ENCODE results near the gene SLC25A42.
A peak's percentile ranks its signal among the peaks of the same experiment; 100 is the strongest.

SLC25A42 gene

DNA sequence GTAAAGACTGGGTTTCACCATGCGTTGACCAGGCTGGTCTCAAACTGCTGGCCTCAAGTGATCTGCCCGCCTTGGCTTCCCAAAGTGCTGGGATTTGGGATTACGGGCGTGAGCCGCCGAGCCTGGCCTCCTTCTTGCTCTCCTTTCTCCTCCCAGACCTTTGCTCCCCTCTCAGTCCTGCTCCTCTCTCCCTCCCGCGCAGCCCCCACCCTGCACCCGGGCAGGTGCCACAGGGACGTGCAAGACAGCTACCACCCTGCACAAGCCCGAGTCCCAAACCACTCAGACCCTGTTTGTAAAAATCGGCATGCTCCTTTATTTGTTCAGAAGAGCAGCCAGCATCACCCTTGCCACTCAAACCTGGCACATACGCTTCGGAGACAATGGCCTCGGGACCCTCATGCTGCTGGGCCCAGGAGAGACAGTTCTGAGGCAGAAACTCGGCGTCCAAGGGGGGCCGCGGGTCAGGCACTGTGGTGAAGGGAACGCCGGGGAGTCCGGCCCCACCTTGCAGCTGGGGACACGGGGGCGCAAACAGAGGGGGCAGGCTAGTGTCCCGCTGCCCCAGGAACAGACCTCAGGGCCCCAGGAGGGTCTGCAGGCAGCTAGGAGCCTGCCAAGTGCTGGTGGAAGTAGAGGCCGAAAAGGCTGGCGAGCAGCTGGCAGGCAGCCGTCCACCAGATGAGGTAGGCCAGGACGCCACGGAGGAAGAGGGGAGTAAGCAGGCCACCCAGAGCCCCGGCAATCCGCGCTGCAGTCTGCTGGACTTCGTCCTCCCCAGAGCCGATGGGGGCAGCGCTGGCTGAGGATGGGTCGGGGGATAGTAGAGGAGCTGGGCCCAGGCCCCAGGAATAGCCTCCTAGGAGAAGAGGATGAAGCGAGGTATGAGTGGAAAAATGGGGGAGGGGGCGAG lies 55.8 kb downstream of the SLC25A42 start:
- TF ChIP-seq YY1 (IDR thresholded peaks at IDR 0.05; ENCODE audit: insufficient read depth, insufficient read length): no peak
- TF ChIP-seq ZNF274 (IDR thresholded peaks at IDR 0.05; ENCODE audit: low read depth, low read length): no peak
- TF ChIP-seq SUZ12 (IDR thresholded peaks at IDR 0.05; ENCODE audit: extremely low read depth, insufficient read depth, insufficient read length): no peak
- Histone ChIP-seq H3K9ac (ENCODE audit: insufficient read length, low read depth) (peak overlapping the region; percentile 76), H3K36me3 (ENCODE audit: insufficient read depth, insufficient read length, low read length) (peaks cover 31% of the 10 kb centered on the region), H3K27me3 (ENCODE audit: insufficient read depth, insufficient read length) (no peaks in the 10 kb centered on the region), H3K4me1 (ENCODE audit: insufficient read depth, insufficient read length) (peaks cover 16% of the 10 kb centered on the region), H3K4me3 (ENCODE audit: insufficient read length, low read depth) (no peak overlapping the region), H3K9me3 (ENCODE audit: insufficient read depth, low read length) (peaks cover 13% of the 10 kb centered on the region)
- DNase-seq (ENCODE audit: low read depth, low spot score): no peak

- TF ChIP-seq YY1 (IDR thresholded peaks at IDR 0.05; ENCODE audit: insufficient read depth, insufficient read length) (no peak), ZNF274 (IDR thresholded peaks at IDR 0.05; ENCODE audit: low read depth, low read length) (no peak), SUZ12 (IDR thresholded peaks at IDR 0.05; ENCODE audit: extremely low read depth, insufficient read depth, insufficient read length) (no peak)
- peak overlapping the region; percentile 85 for H3K9ac ChIP-seq (ENCODE audit: insufficient read length, low read depth)
- H3K4me1 ChIP-seq (ENCODE audit: insufficient read depth, insufficient read length): peaks cover 16% of the 10 kb centered on the region
- H3K36me3 ChIP-seq (ENCODE audit: insufficient read depth, insufficient read length, low read length): peaks cover 31% of the 10 kb centered on the region
- no peaks in the 10 kb centered on the region for H3K27me3 ChIP-seq (ENCODE audit: insufficient read depth, insufficient read length)
- peaks cover 13% of the 10 kb centered on the region for H3K9me3 ChIP-seq (ENCODE audit: insufficient read depth, low read length)
- peak overlapping the region; percentile 27 for H3K4me3 ChIP-seq (ENCODE audit: insufficient read length, low read depth)
- peak; percentile 91 for DNase-seq (ENCODE audit: low read depth, low spot score)
Measured at GRCh38 chr19:19120308-19121231, 56.8 kb downstream of the SLC25A42 start.

GRCh38 chr19:19121371-19121770 lies 57.6 kb downstream of the SLC25A42 start:
- Histone ChIP-seq H3K4me1 (ENCODE audit: insufficient read depth, insufficient read length) (peaks cover 16% of the 10 kb centered on the region), H3K4me3 (ENCODE audit: insufficient read length, low read depth) (peak overlapping the region; percentile 27), H3K27me3 (ENCODE audit: insufficient read depth, insufficient read length) (no peaks in the 10 kb centered on the region), H3K9me3 (ENCODE audit: insufficient read depth, low read length) (peaks cover 13% of the 10 kb centered on the region), H3K9ac (ENCODE audit: insufficient read length, low read depth) (peak overlapping the region; percentile 85), H3K36me3 (ENCODE audit: insufficient read depth, insufficient read length, low read length) (peaks cover 29% of the 10 kb centered on the region)
- TF ChIP-seq ZNF274 (IDR thresholded peaks at IDR 0.05; ENCODE audit: low read depth, low read length) (no peak), YY1 (IDR thresholded peaks at IDR 0.05; ENCODE audit: insufficient read depth, insufficient read length) (no peak), SUZ12 (IDR thresholded peaks at IDR 0.05; ENCODE audit: extremely low read depth, insufficient read depth, insufficient read length) (no peak)
- no peak for DNase-seq (ENCODE audit: low read depth, low spot score)

GRCh38 chr19:19122902-19123301 lies 59.1 kb downstream of the SLC25A42 start:
- no peak overlapping the region for H3K9ac ChIP-seq (ENCODE audit: insufficient read length, low read depth)
- no peaks in the 10 kb centered on the region for H3K27me3 ChIP-seq (ENCODE audit: insufficient read depth, insufficient read length)
- H3K4me3 ChIP-seq (ENCODE audit: insufficient read length, low read depth): no peak overlapping the region
- peaks cover 24% of the 10 kb centered on the region for H3K36me3 ChIP-seq (ENCODE audit: insufficient read depth, insufficient read length, low read length)
- DNase-seq (ENCODE audit: low read depth, low spot score): no peak
- peaks cover 13% of the 10 kb centered on the region for H3K9me3 ChIP-seq (ENCODE audit: insufficient read depth, low read length)
- H3K4me1 ChIP-seq (ENCODE audit: insufficient read depth, insufficient read length): peaks cover 16% of the 10 kb centered on the region
- TF ChIP-seq SUZ12 (IDR thresholded peaks at IDR 0.05; ENCODE audit: extremely low read depth, insufficient read depth, insufficient read length): no peak
- TF ChIP-seq YY1 (IDR thresholded peaks at IDR 0.05; ENCODE audit: insufficient read depth, insufficient read length): no peak
- TF ChIP-seq ZNF274 (IDR thresholded peaks at IDR 0.05; ENCODE audit: low read depth, low read length): no peak

GRCh38 chr19:19123386-19123785 lies 59.6 kb downstream of the SLC25A42 start:
- Histone ChIP-seq H3K9ac (ENCODE audit: insufficient read length, low read depth) (no peak overlapping the region), H3K4me1 (ENCODE audit: insufficient read depth, insufficient read length) (peaks cover 16% of the 10 kb centered on the region), H3K9me3 (ENCODE audit: insufficient read depth, low read length) (peaks cover 13% of the 10 kb centered on the region), H3K4me3 (ENCODE audit: insufficient read length, low read depth) (no peak overlapping the region), H3K36me3 (ENCODE audit: insufficient read depth, insufficient read length, low read length) (peaks cover 23% of the 10 kb centered on the region), H3K27me3 (ENCODE audit: insufficient read depth, insufficient read length) (no peaks in the 10 kb centered on the region)
- TF ChIP-seq SUZ12 (IDR thresholded peaks at IDR 0.05; ENCODE audit: extremely low read depth, insufficient read depth, insufficient read length) (no peak), YY1 (IDR thresholded peaks at IDR 0.05; ENCODE audit: insufficient read depth, insufficient read length) (no peak), ZNF274 (IDR thresholded peaks at IDR 0.05; ENCODE audit: low read depth, low read length) (no peak)
- DNase-seq (ENCODE audit: low read depth, low spot score): no peak

DNA sequence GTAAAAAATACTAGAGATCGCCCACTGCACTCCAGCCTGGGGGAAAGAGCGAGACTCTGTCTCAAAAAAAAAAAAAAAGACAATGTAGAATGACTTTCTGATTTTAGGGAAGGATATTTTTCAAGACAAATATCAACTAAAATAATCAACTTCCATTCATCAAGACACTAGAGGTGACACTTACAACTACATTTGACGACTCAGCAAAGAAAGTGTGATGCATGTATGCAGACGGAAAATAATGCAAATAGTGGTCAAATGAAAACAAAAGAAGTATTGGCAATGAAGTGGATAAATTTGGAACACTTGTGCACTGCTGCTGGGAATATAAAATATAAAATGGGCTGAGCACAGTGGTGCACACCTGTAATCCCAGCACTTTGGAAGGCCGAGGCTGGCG lies 62.3 kb downstream of the SLC25A42 start:
- Histone ChIP-seq H3K4me1 (ENCODE audit: insufficient read depth, insufficient read length) (peaks cover 6% of the 10 kb centered on the region), H3K36me3 (ENCODE audit: insufficient read depth, insufficient read length, low read length) (peaks cover 15% of the 10 kb centered on the region), H3K27me3 (ENCODE audit: insufficient read depth, insufficient read length) (no peaks in the 10 kb centered on the region), H3K4me3 (ENCODE audit: insufficient read length, low read depth) (no peak overlapping the region), H3K9me3 (ENCODE audit: insufficient read depth, low read length) (peaks cover 13% of the 10 kb centered on the region), H3K9ac (ENCODE audit: insufficient read length, low read depth) (no peak overlapping the region)
- DNase-seq (ENCODE audit: low read depth, low spot score): no peak
- TF ChIP-seq ZNF274 (IDR thresholded peaks at IDR 0.05; ENCODE audit: low read depth, low read length) (no peak), YY1 (IDR thresholded peaks at IDR 0.05; ENCODE audit: insufficient read depth, insufficient read length) (no peak), SUZ12 (IDR thresholded peaks at IDR 0.05; ENCODE audit: extremely low read depth, insufficient read depth, insufficient read length) (no peak)

All from NT2/D1 (cell line).